Hepatocyte (in vitro differentiated cells): Measurements from ENCODE around the gene DSTN. TPM values are rescaled to one million over a fixed set of nuclear protein-coding genes. Genes with fewer than 3 reads are reported as not detected.

Experiments
- DNase-seq: peaks from one replicate; pipeline ENCODE4 v3.0.0-alpha.2; 2016; ENCODE audit warnings: low spot score
- H2AFZ ChIP-seq: fragments of 200-600 bp; sonication (generic); 2 replicates; pipeline ENCODE4 v1.6.0; 2016; ENCODE audit warnings: antibody characterized with exemption, mild to moderate bottlenecking
- H3K27ac ChIP-seq: fragments of 200-600 bp; sonication (generic); 2 replicates; pipeline ENCODE4 v1.5.1; 2016; ENCODE audit warnings: mild to moderate bottlenecking
- H3K27me3 ChIP-seq: fragments of 200-600 bp; sonication (generic); 2 replicates; pipeline ENCODE4 v1.6.1; 2016
- H3K36me3 ChIP-seq: fragments of 200-600 bp; sonication (generic); replicated peaks from 2 replicates; pipeline ENCODE4 v1.5.1; 2016; ENCODE audit warnings: low read depth; ENCODE audit not compliant: insufficient read depth
- H3K4me1 ChIP-seq: fragments of 200-600 bp; sonication (generic); 2 replicates; pipeline ENCODE4 v1.5.1; 2016; ENCODE audit warnings: mild to moderate bottlenecking, moderate library complexity; ENCODE audit not compliant: insufficient read depth
- H3K4me2 ChIP-seq: fragments of 200-600 bp; sonication (generic); 2 replicates; pipeline ENCODE4 v1.6.0; 2016
- H3K4me3 ChIP-seq: fragments of 200-600 bp; sonication (generic); 2 replicates; pipeline ENCODE4 v1.5.1; 2016; ENCODE audit warnings: mild to moderate bottlenecking
- H3K79me2 ChIP-seq: fragments of 200-600 bp; sonication (generic); 2 replicates; pipeline ENCODE4 v1.6.0; 2017; ENCODE audit warnings: mild to moderate bottlenecking
- H3K9me2 ChIP-seq: fragments of 200-600 bp; sonication (generic); replicated peaks from 2 replicates; pipeline ENCODE4 v1.6.0; 2017; ENCODE audit warnings: mild to moderate bottlenecking; ENCODE audit not compliant: insufficient read depth
- H3K9me3 ChIP-seq: fragments of 200-600 bp; sonication (generic); 2 replicates; pipeline ENCODE4 v1.5.1; 2016; ENCODE audit warnings: low read depth, mild to moderate bottlenecking
- H4K20me1 ChIP-seq: fragments of 200-600 bp; sonication (generic); 2 replicates; pipeline ENCODE4 v1.6.0; 2016; ENCODE audit warnings: mild to moderate bottlenecking; ENCODE audit not compliant: insufficient read depth, poor library complexity, severe bottlenecking
- EZH2 ChIP-seq: fragments of 200-600 bp; sonication (generic); IDR thresholded peaks from 2 replicates; pipeline ENCODE4 v1.6.1; 2016; ENCODE audit warnings: antibody characterized with exemption, mild to moderate bottlenecking, borderline replicate concordance
- EZH2phosphoT487 ChIP-seq: fragments of 200-600 bp; sonication (generic); IDR thresholded peaks from one replicate; pipeline ENCODE4 v1.6.1; 2018; ENCODE audit warnings: antibody characterized with exemption, mild to moderate bottlenecking, low read depth, moderate library complexity; ENCODE audit not compliant: unreplicated experiment, severe bottlenecking
- WGBS: methylation state at CpG from one replicate; pipeline ENCODE4 v1.1.6; 2016; ENCODE audit warnings: low lambda C conversion rate; ENCODE audit errors: missing lambda C conversion rate; 5-methylcytosine and 5-hydroxymethylcytosine counted together
- polyA plus RNA-seq: library from polyadenylated mRNA; unstranded; fragments of >200 nt; fragmentation: Nextera tagmentation; extraction: Ambion mirVana; gene quantifications from 2 replicates; pipeline ENCODE4 v1.2.1, GENCODE V29; 2016
- total RNA-seq: library from RNA; depleted of rRNA; stranded (reverse); fragments of >200 nt; gene quantifications from 2 replicates; pipeline ENCODE4 v1.2.3, GENCODE V29; 2014
- TF ChIP-seq, protein P1 (sequence below): fragments of 200-600 bp; sonication (generic); IDR thresholded peaks from 2 replicates; pipeline ENCODE4 v1.5.1; 2016; ENCODE audit warnings: antibody characterized with exemption, mild to moderate bottlenecking; ENCODE audit not compliant: poor library complexity

The DSTN gene
- total and polyA plus RNA-seq, 2 experiments from 2014 or later = 342 to 352 TPM

DNA sequence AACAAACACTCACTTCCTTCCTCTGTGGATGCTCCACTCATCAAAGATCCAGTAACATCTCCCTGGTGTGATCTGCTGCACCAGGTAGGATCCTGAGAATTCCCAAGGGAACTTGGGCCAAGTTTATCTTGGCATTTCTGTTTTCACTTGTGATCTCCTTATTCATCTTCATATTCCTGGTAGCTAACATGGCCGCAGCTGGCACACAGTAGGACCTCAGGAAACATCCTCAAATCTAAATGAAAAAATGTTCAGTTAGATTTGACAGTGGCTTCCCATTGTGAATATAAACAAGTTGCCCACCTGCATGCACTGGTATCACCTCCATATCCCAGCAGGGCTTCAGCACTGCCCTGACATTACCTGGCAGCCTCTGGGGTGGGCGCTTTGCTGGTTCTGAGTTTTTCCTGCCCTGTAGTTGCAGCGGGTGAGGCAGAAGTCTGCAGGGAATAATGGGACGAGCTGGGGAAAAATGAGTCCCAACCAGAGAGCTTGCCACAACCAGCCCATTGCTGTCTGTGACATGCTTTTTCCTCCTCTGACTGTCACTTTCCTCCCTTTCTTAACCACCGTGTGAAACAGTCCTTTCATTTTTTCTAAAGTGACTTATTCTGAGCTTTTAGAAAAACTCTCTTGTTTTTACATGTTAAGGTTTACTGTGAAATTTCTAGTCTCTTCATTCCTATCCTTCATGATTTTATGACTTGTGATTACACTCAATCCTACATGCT is 9.4 kb upstream of the DSTN start:
- no peak for DNase-seq
- no peak overlapping the region for H2AFZ ChIP-seq
- H3K27ac ChIP-seq = no peak overlapping the region
- H3K4me2 ChIP-seq = no peak overlapping the region
- no peaks in the 10 kb centered on the region for H3K9me2 ChIP-seq
- no peaks in the 10 kb centered on the region for H3K36me3 ChIP-seq
- TF ChIP-seq EZH2phosphoT487 (no peak), EZH2 (no peak)
- TF ChIP-seq, protein P1, sequence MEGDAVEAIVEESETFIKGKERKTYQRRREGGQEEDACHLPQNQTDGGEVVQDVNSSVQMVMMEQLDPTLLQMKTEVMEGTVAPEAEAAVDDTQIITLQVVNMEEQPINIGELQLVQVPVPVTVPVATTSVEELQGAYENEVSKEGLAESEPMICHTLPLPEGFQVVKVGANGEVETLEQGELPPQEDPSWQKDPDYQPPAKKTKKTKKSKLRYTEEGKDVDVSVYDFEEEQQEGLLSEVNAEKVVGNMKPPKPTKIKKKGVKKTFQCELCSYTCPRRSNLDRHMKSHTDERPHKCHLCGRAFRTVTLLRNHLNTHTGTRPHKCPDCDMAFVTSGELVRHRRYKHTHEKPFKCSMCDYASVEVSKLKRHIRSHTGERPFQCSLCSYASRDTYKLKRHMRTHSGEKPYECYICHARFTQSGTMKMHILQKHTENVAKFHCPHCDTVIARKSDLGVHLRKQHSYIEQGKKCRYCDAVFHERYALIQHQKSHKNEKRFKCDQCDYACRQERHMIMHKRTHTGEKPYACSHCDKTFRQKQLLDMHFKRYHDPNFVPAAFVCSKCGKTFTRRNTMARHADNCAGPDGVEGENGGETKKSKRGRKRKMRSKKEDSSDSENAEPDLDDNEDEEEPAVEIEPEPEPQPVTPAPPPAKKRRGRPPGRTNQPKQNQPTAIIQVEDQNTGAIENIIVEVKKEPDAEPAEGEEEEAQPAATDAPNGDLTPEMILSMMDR = no peak
- no peak overlapping the region for H3K4me3 ChIP-seq
- WGBS = 92% methylated on average over 5 of the region's 5 CpGs
- no peaks in the 10 kb centered on the region for H3K27me3 ChIP-seq
- peaks cover 29% of the 10 kb centered on the region for H3K4me1 ChIP-seq
- no peaks in the 10 kb centered on the region for H3K79me2 ChIP-seq
- no peaks in the 10 kb centered on the region for H4K20me1 ChIP-seq
- H3K9me3 ChIP-seq = no peaks in the 10 kb centered on the region

GRCh38 chr20:17562804-17563305 is 7.0 kb upstream of the DSTN start:
- DNase-seq = no peak
- Histone ChIP-seq H3K4me2 (no peak overlapping the region), H3K9me2 (no peaks in the 10 kb centered on the region), H3K9me3 (no peaks in the 10 kb centered on the region), H3K4me3 (no peak overlapping the region), H3K4me1 (peaks cover 13% of the 10 kb centered on the region), H3K36me3 (no peaks in the 10 kb centered on the region), H2AFZ (no peak overlapping the region), H3K27ac (peak overlapping the region; percentile 65), H3K79me2 (peaks cover 3% of the 10 kb centered on the region), H4K20me1 (no peaks in the 10 kb centered on the region), H3K27me3 (no peaks in the 10 kb centered on the region)
- WGBS = 79% methylated on average over 2 of the region's 2 CpGs
- TF ChIP-seq EZH2phosphoT487 = no peak
- no peak for TF ChIP-seq EZH2
- TF ChIP-seq, protein P1 = no peak

DNA sequence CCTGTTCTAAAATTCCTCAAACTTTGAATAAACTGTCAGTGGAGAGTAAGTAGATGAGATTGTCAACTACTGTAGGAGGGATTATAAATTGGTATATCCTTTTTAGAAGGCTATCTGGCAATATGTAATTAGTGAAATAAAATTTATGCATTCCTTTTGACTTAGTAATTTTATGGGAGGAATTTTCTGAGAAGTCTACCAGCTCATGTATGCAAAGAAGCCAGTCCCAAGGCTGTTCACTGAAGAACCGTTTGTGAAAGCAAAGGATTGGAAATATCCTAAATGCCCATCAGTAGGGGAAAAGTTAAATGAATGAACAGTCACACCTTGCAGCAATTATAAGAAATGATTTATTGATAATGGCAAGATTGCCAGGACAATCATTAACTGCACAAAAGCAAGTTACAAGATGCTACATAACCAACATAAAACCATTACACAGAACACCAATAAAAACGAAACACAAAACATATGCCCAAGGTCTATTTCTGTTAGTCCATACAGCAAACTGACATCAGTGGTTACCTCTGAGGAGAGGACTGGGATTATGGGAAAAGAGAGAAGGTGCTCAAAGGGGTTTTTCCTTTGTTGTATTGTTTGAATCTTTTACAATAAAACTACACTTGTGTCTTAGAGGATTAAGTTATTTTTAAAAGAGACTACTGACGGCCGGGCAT is 4.6 kb upstream of the DSTN start:
- Histone ChIP-seq H2AFZ (no peak overlapping the region), H3K9me3 (no peaks in the 10 kb centered on the region), H3K9me2 (no peaks in the 10 kb centered on the region), H4K20me1 (no peaks in the 10 kb centered on the region), H3K4me3 (no peak overlapping the region), H3K27ac (no peak overlapping the region), H3K4me2 (no peak overlapping the region), H3K79me2 (peaks cover 6% of the 10 kb centered on the region), H3K4me1 (no peaks in the 10 kb centered on the region), H3K27me3 (no peaks in the 10 kb centered on the region), H3K36me3 (no peaks in the 10 kb centered on the region)
- WGBS = 71% methylated on average over 4 of the region's 4 CpGs
- DNase-seq = no peak
- TF ChIP-seq, protein P1 = no peak
- TF ChIP-seq EZH2 (no peak), EZH2phosphoT487 (no peak)
